K562 (cell line): ENCODE measurements around the gene SHFL. TPM values are rescaled to one million over a fixed set of nuclear protein-coding genes. Genes with fewer than 3 reads are reported as not detected.

Experiments used
- CHCHD3 ChIP-seq: fragments of 250-450 bp; sonication (Bioruptor Pico); IDR thresholded peaks from 2 replicates; pipeline ENCODE4 v2.1.2; 2022; ENCODE audit warnings: mild to moderate bottlenecking
- FOSL1 ChIP-seq: fragments of 200-800 bp; sonication (Bioruptor generic); conservative IDR thresholded peaks from 2 replicates; pipeline ENCODE4 v1.6.1; 2016; ENCODE audit warnings: missing genetic modification characterization, missing compliant biosample characterization
- GABPB2 ChIP-seq: fragments of 250-450 bp; sonication (Bioruptor Pico); conservative IDR thresholded peaks from 2 replicates; pipeline ENCODE4 v1.5.1; 2021; ENCODE audit warnings: mild to moderate bottlenecking
- HMBOX1 ChIP-seq: sonication (generic); IDR thresholded peaks from 2 replicates; pipeline ENCODE4 v1.6.1; 2016
- NR4A1 ChIP-seq, 2 experiments: fragments of 250-450 bp in 1 of 2; fragments of 450-650 bp in 1 of 2; sonication (Bioruptor Pico) in 1 of 2; IDR thresholded peaks; 2 replicates each; pipeline versions ENCODE4 v1.4.0 to v1.6.1; 2016 to 2020; ENCODE audit warnings: mild to moderate bottlenecking in 2 of 2, missing compliant biosample characterization in 1 of 2, missing genetic modification characterization in 1 of 2, moderate library complexity in 1 of 2
- NRF1 ChIP-seq, 2 experiments: fragments of 450-650 bp; IDR thresholded peaks in 1 of 2; conservative IDR thresholded peaks in 1 of 2; 2 replicates each; pipeline ENCODE4 v1.6.1; 2014; ENCODE audit warnings: mild to moderate bottlenecking in 2 of 2
- RBM25 ChIP-seq: fragments of 200-400 bp; formaldehyde crosslinking; IDR thresholded peaks from 2 replicates; pipeline ENCODE4 v1.6.1; 2018; ENCODE audit warnings: low read length, low read depth, moderate library complexity; ENCODE audit not compliant: severe bottlenecking
- REST ChIP-seq, 2 experiments: fragments of 450-650 bp; formaldehyde crosslinking in 1 of 2; IDR thresholded peaks; 2 replicates each; pipeline versions ENCODE4 v1.4.0 to v1.6.1; 2014 to 2020; ENCODE audit warnings: mild to moderate bottlenecking in 2 of 2, borderline replicate concordance in 1 of 2, low read depth in 1 of 2
- STAG1 ChIP-seq: sonication (generic); formaldehyde crosslinking; IDR thresholded peaks from 2 replicates; pipeline ENCODE4 v1.5.0; 2020; ENCODE audit warnings: missing genetic modification reagents, borderline replicate concordance
- ZNF232 ChIP-seq: sonication (generic); formaldehyde crosslinking; IDR thresholded peaks from 2 replicates; pipeline ENCODE4 v1.8.0; 2022; ENCODE audit warnings: mild to moderate bottlenecking, missing genetic modification reagents
- ZNF75A ChIP-seq: fragments of 450-650 bp; formaldehyde crosslinking; IDR thresholded peaks from 2 replicates; pipeline ENCODE4 v1.4.0; 2020; ENCODE audit warnings: mild to moderate bottlenecking
- polyA plus RNA-seq, 8 experiments: library from polyadenylated mRNA; depleted of rRNA in 4 of 8; stranded (reverse) in 5 of 8; unstranded in 3 of 8; fragments of >200 nt; fragmentation: Nextera tagmentation in 2 of 8; fragmentation: Illumina TruSeq in 1 of 8; extraction: Ambion mirVana in 2 of 8; extraction: Trizol in 1 of 8; gene quantifications; 2 replicates each; pipeline versions ENCODE4 v1.2.1 to v1.2.3, GENCODE V29; 2011 to 2014; ENCODE audit warnings: inconsistent platforms in 1 of 8, missing spikeins in 1 of 8
- total RNA-seq, 7 experiments: library from RNA; depleted of rRNA in 6 of 7; stranded (reverse); fragments of >200 nt in 6 of 7; fragmentation: Illumina TruSeq in 2 of 7; extraction: Trizol in 2 of 7; gene quantifications; 2 replicates each; pipeline versions ENCODE4 v1.2.1 to v1.2.3, GENCODE V29; 2011 to 2021; ENCODE audit warnings: low replicate concordance in 1 of 7
- TF ChIP-seq, protein P1 (sequence below): fragments of 250-450 bp; sonication (Bioruptor Pico); IDR thresholded peaks from 2 replicates; pipeline ENCODE4 v1.8.0; 2021; ENCODE audit warnings: moderate library complexity, mild to moderate bottlenecking, inconsistent platforms
- TF ChIP-seq, protein P2 (sequence below): fragments of 250-450 bp; sonication (Bioruptor Pico); IDR thresholded peaks from 2 replicates; pipeline ENCODE4 v1.5.1; 2021; ENCODE audit warnings: mild to moderate bottlenecking

SHFL gene
- total and polyA plus RNA-seq, 9 of the 15 experiments (the other 6 are each of a cell fraction or from before 2014, with no cell fraction given): 1.5 to 25.7 (median 13.0) TPM

DNA sequence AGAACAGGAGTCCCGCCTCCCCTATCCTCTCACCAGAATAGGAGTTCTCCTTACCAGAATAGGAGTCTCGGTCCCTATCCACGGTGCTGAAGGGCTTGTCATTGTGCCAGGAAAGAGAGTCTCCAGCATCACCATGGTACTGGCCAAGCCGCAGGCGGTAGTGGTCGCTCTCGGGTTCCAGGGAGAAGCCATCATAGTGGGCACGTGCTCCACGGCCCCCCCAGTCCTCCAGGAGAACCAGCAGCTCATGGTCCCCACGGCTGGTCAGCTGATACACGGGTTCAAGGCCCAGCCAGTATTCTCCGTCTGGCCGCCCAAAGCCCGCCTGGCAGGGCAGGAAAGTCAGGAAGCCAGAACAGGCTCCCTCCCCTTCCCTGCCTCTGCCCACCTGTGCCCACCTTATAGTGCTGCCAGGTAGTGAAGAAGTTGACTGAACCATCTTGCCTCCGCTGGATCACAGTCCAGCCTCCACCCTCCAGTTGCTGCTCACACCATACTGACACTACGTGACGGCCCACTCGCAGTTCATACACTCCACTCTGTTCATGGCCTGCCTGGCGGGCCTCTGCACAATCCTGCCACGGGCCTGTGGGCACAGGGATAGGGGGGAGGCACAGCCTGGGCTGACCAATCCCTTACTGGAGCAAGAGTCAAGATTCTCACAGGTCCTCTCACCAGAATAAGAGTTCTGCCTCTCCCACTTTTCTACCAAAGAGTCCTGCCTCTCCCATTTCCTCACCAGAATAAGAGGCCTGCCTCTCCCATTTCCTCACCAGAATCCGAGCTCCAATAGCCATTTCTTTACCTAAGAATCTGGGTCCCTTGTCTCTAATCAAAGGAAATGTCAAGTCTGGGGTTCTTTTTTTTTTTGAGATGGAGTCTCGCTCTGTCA is 7.4 kb downstream of the SHFL start (continued):
- TF ChIP-seq CHCHD3 (CRISPR knock-in tag) (no peak), FOSL1 (tag) (no peak), RBM25 (no peak), ZNF232 (no peak), NR4A1 (CRISPR knock-in tag; IDR thresholded peaks at IDR 0.05) (no peak), NR4A1 (tag; IDR thresholded peaks at IDR 0.05) (no peak), ZNF75A (CRISPR knock-in tag) (no peak), REST (IDR thresholded peaks at IDR 0.05; ENCODE audit: borderline replicate concordance) (peak; percentile 97), REST (CRISPR knock-in tag; IDR thresholded peaks at IDR 0.05; ENCODE audit: low read depth) (peak; percentile 84), GABPB2 (CRISPR knock-in tag) (no peak), NRF1 (conservative IDR thresholded peaks at IDR 0.05 in 1 of 2, IDR thresholded peaks at IDR 0.05 in 1 of 2) (no peak), HMBOX1 (no peak), STAG1 (CRISPR knock-in tag) (no peak)
- TF ChIP-seq, protein P1, sequence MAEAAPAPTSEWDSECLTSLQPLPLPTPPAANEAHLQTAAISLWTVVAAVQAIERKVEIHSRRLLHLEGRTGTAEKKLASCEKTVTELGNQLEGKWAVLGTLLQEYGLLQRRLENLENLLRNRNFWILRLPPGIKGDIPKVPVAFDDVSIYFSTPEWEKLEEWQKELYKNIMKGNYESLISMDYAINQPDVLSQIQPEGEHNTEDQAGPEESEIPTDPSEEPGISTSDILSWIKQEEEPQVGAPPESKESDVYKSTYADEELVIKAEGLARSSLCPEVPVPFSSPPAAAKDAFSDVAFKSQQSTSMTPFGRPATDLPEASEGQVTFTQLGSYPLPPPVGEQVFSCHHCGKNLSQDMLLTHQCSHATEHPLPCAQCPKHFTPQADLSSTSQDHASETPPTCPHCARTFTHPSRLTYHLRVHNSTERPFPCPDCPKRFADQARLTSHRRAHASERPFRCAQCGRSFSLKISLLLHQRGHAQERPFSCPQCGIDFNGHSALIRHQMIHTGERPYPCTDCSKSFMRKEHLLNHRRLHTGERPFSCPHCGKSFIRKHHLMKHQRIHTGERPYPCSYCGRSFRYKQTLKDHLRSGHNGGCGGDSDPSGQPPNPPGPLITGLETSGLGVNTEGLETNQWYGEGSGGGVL: no peak
- TF ChIP-seq, protein P2, sequence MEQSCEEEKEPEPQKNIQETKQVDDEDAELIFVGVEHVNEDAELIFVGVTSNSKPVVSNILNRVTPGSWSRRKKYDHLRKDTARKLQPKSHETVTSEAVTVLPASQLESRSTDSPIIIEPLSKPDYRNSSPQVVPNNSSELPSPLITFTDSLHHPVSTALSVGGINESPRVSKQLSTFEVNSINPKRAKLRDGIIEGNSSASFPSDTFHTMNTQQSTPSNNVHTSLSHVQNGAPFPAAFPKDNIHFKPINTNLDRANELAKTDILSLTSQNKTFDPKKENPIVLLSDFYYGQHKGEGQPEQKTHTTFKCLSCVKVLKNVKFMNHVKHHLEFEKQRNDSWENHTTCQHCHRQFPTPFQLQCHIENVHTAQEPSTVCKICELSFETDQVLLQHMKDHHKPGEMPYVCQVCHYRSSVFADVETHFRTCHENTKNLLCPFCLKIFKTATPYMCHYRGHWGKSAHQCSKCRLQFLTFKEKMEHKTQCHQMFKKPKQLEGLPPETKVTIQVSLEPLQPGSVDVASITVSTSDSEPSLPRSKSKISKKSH (CRISPR knock-in tag): no peak
